ENCODE measurements around the gene BPGM.
A peak's percentile ranks its signal among the peaks of the same experiment; 100 is the strongest.
"Not testable (repeated sequence)": the region's sequence is repeated elsewhere in the genome, so short reads cannot be mapped to it uniquely, and the experiment has no call there.

Gene BPGM

GRCh38 chr7:134660242-134660785 is 13.7 kb downstream of the BPGM start:
- H3K27ac ChIP-seq: peak overlapping the region in 10 of 21 experiments; percentile 1 to 85 (median 44)
- no peak overlapping the region for H3K4me3 ChIP-seq

- H3K27ac ChIP-seq: peak overlapping the region in 7 of 21 experiments; percentile 1 to 81 (median 38)
- H3K4me3 ChIP-seq: no peak overlapping the region
Observed at GRCh38 chr7:134660961-134661376, 14.3 kb downstream of the BPGM start.

DNA sequence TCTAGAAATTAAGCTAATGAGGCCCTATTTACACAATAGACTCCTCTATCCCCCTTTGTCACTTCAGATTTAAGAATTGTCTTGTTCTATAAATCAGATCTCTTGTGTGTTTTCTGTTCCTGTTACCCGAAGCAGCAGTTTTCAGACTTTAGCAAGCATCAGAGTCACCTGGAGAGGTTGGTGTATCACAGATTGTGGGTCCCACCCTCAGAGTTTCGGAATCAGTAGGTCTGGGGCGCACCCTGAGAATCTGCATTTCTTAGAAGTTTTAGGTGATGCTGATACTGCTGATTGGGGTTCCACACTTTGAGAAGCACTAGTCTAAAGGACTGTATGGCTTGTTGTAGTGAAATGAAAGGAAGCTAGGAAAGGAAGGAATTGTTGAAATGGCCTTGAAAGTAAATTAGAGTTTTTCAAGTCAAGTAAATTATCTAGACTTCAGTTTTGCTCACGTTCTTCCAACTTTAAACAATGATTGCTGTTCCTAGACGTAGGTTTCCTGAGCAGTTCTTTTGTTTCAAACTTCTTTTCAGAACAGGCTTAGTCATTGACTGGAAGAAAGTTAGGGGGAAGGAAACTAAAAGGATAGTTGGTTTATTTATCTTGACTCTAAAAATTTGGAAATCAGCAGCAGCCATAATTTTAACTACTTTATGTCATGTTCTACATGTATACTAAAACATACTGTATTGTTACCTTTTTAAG is 15.7 kb downstream of the BPGM start:
- peak overlapping the region in 7 of 21 experiments; percentile 34 to 59 (median 44) for H3K27ac ChIP-seq
- no peak overlapping the region for H3K4me3 ChIP-seq

DNA sequence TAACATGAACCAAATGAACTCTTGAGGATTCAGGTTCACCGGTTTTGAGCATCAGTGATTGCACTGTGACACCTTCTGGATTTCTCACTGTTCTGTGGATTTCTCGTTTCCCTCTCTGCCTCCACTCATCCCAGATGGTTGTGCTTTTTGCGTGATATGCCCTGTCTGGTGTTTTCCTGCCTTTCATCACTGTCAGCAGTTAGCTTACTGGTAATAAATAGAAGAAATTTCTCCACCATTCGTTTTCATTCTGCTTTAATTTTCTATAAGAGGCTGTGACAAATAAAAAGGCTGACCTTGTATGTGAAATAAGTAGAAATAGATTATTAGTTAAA is 16.2 kb downstream of the BPGM start:
- Histone ChIP-seq H3K4me3 (no peak overlapping the region), H3K27ac (peak overlapping the region in 2 of 21 experiments; percentile 35 to 44)

DNA sequence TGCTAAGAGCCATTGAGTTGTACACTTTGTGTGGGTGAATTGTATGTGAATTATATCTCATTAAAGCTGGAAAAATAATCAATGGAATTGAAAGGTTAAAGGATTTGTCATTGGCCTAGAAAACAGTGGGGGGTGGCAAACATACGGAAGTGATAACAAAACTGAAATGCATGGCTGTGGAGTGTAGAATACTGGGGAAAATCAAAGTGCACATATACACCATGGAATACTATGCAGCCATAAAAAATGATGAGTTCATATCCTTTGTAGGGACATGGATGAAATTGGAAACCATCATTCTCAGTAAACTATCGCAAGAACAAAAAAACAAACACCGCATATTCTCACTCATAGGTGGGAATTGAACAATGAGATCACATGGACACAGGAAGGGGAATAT is 18.4 kb downstream of the BPGM start:
- H3K27ac ChIP-seq, H3K4me3 ChIP-seq: not testable (repeated sequence)

GRCh38 chr7:134667899-134668298 is 21.2 kb downstream of the BPGM start:
- H3K27ac ChIP-seq: no peak overlapping the region
- H3K4me3 ChIP-seq: no peak overlapping the region

DNA sequence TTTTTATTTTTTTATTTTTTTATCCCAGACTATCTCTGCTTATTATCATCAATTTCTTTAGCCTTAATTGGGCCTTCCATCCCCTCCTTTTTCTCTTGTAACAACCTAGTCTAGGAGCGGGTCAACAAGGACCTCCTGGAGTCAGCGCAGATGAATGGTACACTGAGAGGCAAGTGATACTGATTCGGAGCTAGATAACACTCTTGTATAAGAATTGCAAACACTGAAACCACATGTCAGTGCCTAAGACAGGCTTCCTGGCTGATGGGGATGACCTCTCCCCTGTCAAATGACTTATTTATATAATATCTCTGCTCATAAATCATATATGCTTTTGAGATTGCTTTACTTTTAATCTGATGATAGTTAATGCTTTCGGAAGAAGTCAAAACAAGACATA is 22.7 kb downstream of the BPGM start:
- no peak overlapping the region for H3K4me3 ChIP-seq
- H3K27ac ChIP-seq: peak overlapping the region in 9 of 21 experiments; percentile 7 to 57 (median 38)

- no peak overlapping the region for H3K4me3 ChIP-seq
- H3K27ac ChIP-seq: peak overlapping the region in 10 of 21 experiments; percentile 6 to 57 (median 38)
Observed at GRCh38 chr7:134669845-134670373, 23.3 kb downstream of the BPGM start.

- no peak overlapping the region for H3K27ac ChIP-seq
- H3K4me3 ChIP-seq: no peak overlapping the region
Observed at GRCh38 chr7:134671609-134672008, 25.0 kb downstream of the BPGM start.

DNA sequence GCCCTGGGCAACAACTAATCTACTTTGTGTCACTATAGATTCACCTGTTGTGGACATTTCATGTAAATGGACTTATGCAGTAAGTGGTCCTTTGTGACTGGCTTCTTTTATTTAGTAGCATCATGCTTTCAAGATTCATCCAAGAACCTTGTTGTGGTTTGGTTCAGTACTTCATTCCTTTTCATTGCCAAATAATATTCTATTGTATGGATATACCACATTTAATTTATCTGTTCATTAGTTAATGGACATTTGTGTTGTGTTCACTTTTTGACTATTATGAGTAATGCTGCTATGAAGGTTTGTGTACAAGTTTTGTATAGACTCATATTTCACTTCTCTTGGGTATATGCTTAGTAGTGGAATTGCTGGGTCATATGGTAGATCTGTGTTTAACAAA is 27.8 kb downstream of the BPGM start:
- no peak overlapping the region for H3K4me3 ChIP-seq
- no peak overlapping the region for H3K27ac ChIP-seq

- H3K4me3 ChIP-seq: no peak overlapping the region
Observed at GRCh38 chr7:134676743-134677142, 30.1 kb downstream of the BPGM start.

DNA sequence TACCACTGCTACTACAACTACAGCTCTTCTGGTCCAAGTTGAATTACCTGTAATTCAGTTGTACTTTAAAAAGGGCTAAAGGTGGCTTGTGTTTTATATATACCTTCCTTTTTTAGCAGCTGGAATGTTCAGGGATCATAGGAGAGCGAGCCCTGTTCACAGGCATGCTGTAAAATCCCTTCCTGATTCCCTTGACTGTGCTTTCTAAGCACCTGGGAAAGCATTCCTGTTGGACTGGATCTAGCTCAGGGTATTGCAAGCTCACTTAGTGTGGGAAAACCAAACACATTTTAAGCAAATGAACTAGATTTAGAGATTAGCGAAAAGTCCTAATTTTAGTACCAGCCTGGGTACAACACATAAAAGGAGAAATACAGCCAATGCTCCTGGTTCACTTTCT is 31.5 kb downstream of the BPGM start:
- no peak overlapping the region for H3K4me3 ChIP-seq
- H3K27ac ChIP-seq: no peak overlapping the region

More at GRCh38 chr7:134676743-134677142, 30.1 kb downstream of the BPGM start:
- no peak overlapping the region for H3K27ac ChIP-seq

DNA sequence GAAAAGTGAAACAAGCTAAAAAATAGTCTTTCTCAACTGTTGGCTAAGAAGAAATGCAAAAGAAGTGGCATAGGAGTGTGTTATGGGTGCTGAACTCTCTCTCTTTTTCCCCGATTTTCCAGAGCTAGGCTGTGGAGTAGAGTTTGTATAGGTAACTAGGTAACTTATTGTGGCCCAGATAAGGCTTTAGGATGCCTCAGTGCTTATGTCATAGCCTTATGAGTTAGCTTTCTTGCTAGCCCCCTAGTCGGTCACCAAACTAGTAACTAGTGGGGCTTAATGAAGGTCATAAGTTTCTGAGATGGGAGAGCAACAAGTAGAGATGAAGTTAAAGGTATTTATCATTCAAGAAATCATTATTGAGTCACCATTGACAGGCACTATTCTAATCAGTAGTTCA is 32.4 kb downstream of the BPGM start:
- H3K4me3 ChIP-seq: no peak overlapping the region

DNA sequence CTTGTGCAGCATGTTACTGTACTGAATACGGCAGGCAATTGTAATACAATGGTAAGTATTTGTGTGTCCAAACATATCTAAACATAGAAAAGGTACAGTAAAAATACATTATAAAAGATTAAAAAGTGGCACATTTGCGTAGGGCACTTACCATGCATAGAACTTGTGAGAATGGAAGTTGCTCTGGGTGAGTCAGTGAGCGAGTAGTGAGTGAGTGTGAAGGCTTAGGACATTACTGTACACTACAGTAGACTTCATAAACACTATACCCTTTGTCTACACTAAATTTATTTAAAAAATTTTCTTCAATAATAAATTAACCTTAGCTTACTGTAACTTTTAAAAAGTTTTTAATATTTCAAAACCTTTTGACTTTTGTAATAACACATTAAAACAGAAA is 37.5 kb downstream of the BPGM start:
- no peak overlapping the region for H3K27ac ChIP-seq
- no peak overlapping the region for H3K4me3 ChIP-seq

More for the DNA sequence above, 32.4 kb downstream of the BPGM start:
- H3K27ac ChIP-seq: no peak overlapping the region

DNA sequence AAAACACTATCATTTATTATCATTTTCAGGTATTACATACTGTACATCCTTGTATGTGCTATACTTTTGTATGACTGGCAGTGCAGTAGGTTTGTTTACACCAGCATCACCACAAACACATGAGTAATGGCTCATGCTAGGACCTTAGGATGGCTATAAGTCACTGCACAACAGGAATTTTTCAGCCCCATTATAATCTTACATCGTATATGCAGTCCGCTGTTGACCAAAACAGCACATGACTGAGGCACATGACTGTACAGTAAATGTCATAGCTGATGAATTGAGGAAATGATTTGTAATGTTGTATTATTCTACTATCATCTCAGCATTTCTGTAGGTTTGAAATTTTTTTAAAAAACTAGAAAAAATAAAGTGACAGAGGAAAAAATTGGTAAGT is 38.6 kb downstream of the BPGM start:
- no peak overlapping the region for H3K4me3 ChIP-seq

DNA sequence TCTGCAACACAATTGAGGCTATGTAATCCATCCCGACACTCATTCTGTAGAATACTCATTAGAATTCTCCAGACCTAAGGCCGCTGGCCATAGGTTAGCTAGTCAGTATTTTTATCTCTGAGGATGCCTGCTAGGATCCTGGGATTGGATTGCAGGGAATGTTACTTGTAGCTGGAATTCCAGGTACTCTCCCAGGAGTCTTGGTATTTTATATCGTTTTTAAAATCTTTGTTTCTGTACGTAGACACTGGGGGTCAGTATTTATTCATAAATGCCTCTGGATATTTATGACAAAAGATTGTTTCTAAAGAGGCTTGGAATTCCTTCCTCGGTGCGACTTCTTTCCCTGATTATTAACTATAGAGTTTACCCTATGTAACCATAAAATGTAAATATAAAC is 40.1 kb downstream of the BPGM start:
- Histone ChIP-seq H3K27ac (no peak overlapping the region), H3K4me3 (no peak overlapping the region)

More for the DNA sequence above, 38.6 kb downstream of the BPGM start:
- no peak overlapping the region for H3K27ac ChIP-seq

DNA sequence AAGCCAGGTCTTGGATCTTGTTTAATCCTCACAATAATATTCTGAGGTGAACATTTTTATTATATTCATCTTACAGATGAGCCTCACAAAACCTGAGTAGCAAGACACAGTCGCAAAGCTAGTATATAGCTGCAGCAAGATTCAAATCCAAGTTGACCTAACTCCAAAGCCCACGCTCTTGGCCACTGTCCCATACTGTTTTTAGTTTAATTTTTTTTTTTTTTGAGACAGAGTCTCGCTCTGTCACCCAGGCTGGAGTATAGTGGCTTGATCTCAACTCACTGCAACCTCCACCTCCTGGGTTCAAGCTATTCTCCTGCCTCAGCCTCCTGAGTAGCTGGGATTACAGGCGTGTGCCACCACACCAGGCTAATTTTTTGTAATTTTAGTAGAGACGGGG is 42.9 kb downstream of the BPGM start:
- Histone ChIP-seq H3K4me3 (peak overlapping the region in 1 of 7 experiments; percentile 12), H3K27ac (peak overlapping the region in 12 of 21 experiments; percentile 4 to 88 (median 56))

- H3K4me3 ChIP-seq: peak overlapping the region in 1 of 7 experiments; percentile 12
- peak overlapping the region in 18 of 21 experiments; percentile 4 to 88 (median 62) for H3K27ac ChIP-seq
Observed at GRCh38 chr7:134690016-134690415, 43.4 kb downstream of the BPGM start.

DNA sequence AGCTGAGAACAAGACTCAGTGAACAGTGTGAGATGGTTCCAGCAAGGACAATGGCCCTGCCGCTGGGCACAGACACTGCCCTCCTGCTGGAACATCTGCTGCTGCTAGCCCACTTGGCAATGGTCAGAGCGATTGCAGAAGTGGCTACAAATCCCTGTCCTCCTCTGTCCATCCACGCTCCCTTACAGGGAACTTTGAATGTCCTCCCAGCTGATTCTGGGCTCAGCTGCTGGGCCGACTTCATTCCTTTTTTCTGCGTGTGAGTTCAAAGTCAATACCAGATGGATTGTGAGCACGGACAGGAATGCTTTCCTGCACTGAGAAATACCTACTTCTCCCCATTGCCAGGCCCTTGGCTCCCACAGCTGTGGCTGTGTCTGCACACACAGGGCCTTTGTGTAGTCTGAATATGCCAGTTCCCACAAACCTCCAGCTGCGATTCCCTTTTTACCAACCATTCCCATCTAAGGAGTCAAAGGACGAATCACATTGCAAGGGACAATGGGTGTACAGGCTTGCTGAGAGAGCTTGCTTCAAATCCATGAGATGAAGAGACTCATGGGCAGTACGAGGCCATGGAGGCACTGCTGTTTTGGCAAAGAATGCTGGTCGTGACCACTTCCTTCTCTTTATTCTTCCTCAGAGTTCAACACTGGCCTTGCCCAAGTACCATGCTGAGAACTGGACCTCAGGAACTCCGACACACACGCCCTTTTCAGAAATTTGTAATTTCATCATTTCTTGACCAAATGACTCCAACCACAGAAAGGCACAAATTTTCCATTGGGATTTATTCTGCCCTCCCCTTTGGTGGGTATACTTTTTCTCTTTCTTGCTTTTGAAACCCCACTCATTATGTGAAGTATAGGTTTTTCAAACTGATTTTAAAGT is 44.2 kb downstream of the BPGM start:
- Histone ChIP-seq H3K27ac (peak overlapping the region in 20 of 21 experiments; percentile 3 to 88 (median 58)), H3K4me3 (no peak overlapping the region)
